H1 (cell line): ENCODE data around the gene LSM7. TPM values are rescaled to one million over a fixed set of nuclear protein-coding genes. Genes with fewer than 3 reads are reported as not detected.
A peak's percentile ranks its signal among the peaks of the same experiment; 100 is the strongest.

ENCODE experiments used
- CTCF ChIA-PET: fragments of 300-600 bp; sonication (Branson Sonifier 250); formaldehyde crosslinking; loops from one replicate; lab custom pipeline; 2021; ENCODE audit not compliant: partially characterized antibody; lab: Charles Lee
- POLR2A ChIA-PET: fragments of 300-600 bp; sonication (Branson Sonifier 250); formaldehyde crosslinking; loops from one replicate; lab custom pipeline; 2021; ENCODE audit warnings: inconsistent platforms; ENCODE audit not compliant: partially characterized antibody; lab: Charles Lee
- DNase-seq, 2 experiments: peaks; one replicate each; pipeline versions ENCODE4 v3.0.0 to v3.0.0-alpha.2; 2010 to 2022; ENCODE audit warnings: low spot score in 2 of 2, low read depth in 1 of 2, mixed read lengths in 1 of 2
- FAIRE-seq: peaks from 2 replicates; lab custom pipeline; 2011; peaks lifted over from hg19 to GRCh38; lab: Jason Lieb, UNC
- H2AFZ ChIP-seq: 2 replicates; pipeline ENCODE4 v1.8.1; 2012; ENCODE audit warnings: low read length, inconsistent platforms
- H2AK5ac ChIP-seq: 2 replicates; pipeline ENCODE4 v1.6.1; 2013; ENCODE audit warnings: low read depth, low read length
- H2BK120ac ChIP-seq: replicated peaks from 2 replicates; pipeline ENCODE3; 2013; ENCODE audit warnings: low read depth, low read length, inconsistent platforms
- H2BK12ac ChIP-seq: 2 replicates; pipeline ENCODE4 v1.6.1; 2013; ENCODE audit warnings: low read depth, low read length
- H2BK15ac ChIP-seq: 2 replicates; pipeline ENCODE4 v1.6.1; 2013; ENCODE audit warnings: low read length
- H2BK20ac ChIP-seq: 2 replicates; pipeline ENCODE4 v1.6.1; 2013; ENCODE audit warnings: low read length
- H2BK5ac ChIP-seq: 2 replicates; pipeline ENCODE4 v1.6.1; 2013; ENCODE audit warnings: low read depth, low read length
- H3K14ac ChIP-seq: 2 replicates; pipeline ENCODE4 v1.6.1; 2013; ENCODE audit warnings: inconsistent platforms; ENCODE audit not compliant: insufficient read length
- H3K18ac ChIP-seq: 2 replicates; pipeline ENCODE4 v1.6.1; 2013; ENCODE audit warnings: low read length; ENCODE audit errors: extremely low read depth
- H3K23ac ChIP-seq: 2 replicates; pipeline ENCODE4 v1.6.1; 2013; ENCODE audit warnings: inconsistent platforms; ENCODE audit not compliant: insufficient read length
- H3K23me2 ChIP-seq: 2 replicates; pipeline ENCODE4 v1.6.1; 2013; ENCODE audit warnings: low read depth, low read length
- H3K27ac ChIP-seq: 2 replicates; pipeline ENCODE4 v1.6.1; 2011; ENCODE audit warnings: low read depth, low read length, inconsistent platforms
- H3K27me3 ChIP-seq, 4 experiments: replicated peaks in 1 of 4; 1 replicate in 1 of 4; 2 replicates in 3 of 4; pipeline versions ENCODE4 v1.6.1 to v1.8.1; 2011 to 2013; ENCODE audit warnings: low read length in 3 of 4, mild to moderate bottlenecking in 3 of 4, inconsistent platforms in 2 of 4, mixed read lengths in 2 of 4, moderate library complexity in 1 of 4; ENCODE audit not compliant: control insufficient read depth in 3 of 4, insufficient read depth in 3 of 4; ENCODE audit errors: extremely low read depth in 1 of 4
- H3K36me3 ChIP-seq, 4 experiments: 2 replicates each; pipeline versions ENCODE4 v1.6.1 to v1.8.1; 2011 to 2013; ENCODE audit warnings: mild to moderate bottlenecking in 4 of 4, low read length in 3 of 4, moderate library complexity in 2 of 4, control low read depth in 1 of 4, inconsistent platforms in 1 of 4; ENCODE audit not compliant: insufficient read depth in 4 of 4, control insufficient read depth in 2 of 4
- H3K4ac ChIP-seq: replicated peaks from 2 replicates; pipeline ENCODE3; 2013; ENCODE audit warnings: low read length, low read depth, mixed read lengths, inconsistent platforms; ENCODE audit not compliant: insufficient read length
- H3K4me1 ChIP-seq, 4 experiments: replicated peaks in 1 of 4; 1 replicate in 1 of 4; 2 replicates in 3 of 4; pipeline versions ENCODE4 v1.6.1 to v1.8.1; 2011 to 2013; ENCODE audit warnings: low read length in 3 of 4, inconsistent platforms in 2 of 4, mixed read lengths in 1 of 4; ENCODE audit not compliant: insufficient read depth in 4 of 4, control insufficient read depth in 3 of 4
- H3K4me2 ChIP-seq, 2 experiments: 2 replicates each; pipeline versions ENCODE4 v1.6.1 to v1.8.1; 2011 to 2013; ENCODE audit warnings: low read depth in 2 of 2, low read length in 2 of 2, control low read depth in 1 of 2, inconsistent platforms in 1 of 2, mild to moderate bottlenecking in 1 of 2; ENCODE audit not compliant: insufficient read depth in 1 of 2
- H3K4me3 ChIP-seq, 4 experiments: fragments of 200-600, 300-600 bp in 1 of 4; sonication (generic), shearing (Covaris generic), sonication (Bioruptor Twin) in 1 of 4; 2 replicates each; pipeline versions ENCODE4 v1.5.1 to v1.8.1; 2011 to 2016; ENCODE audit warnings: low read length in 4 of 4, low read depth in 3 of 4, control low read depth in 2 of 4, inconsistent platforms in 2 of 4, mild to moderate bottlenecking in 2 of 4, mixed read lengths in 1 of 4, moderate library complexity in 1 of 4; ENCODE audit not compliant: insufficient read depth in 2 of 4; ENCODE audit errors: extremely low read depth in 1 of 4
- H3K56ac ChIP-seq: replicated peaks from 2 replicates; pipeline ENCODE3; 2013; ENCODE audit warnings: low read depth, mild to moderate bottlenecking, mixed read lengths, low read length, inconsistent platforms; ENCODE audit not compliant: insufficient read length
- H3K79me1 ChIP-seq: 2 replicates; pipeline ENCODE4 v1.6.1; 2013; ENCODE audit warnings: low read depth, low read length, control low read depth
- H3K79me2 ChIP-seq, 2 experiments: 2 replicates each; pipeline versions ENCODE4 v1.6.1 to v1.8.1; 2012 to 2013; ENCODE audit warnings: low read length in 2 of 2, mild to moderate bottlenecking in 2 of 2, inconsistent platforms in 1 of 2; ENCODE audit not compliant: insufficient read depth in 2 of 2, control insufficient read depth in 1 of 2
- H3K9ac ChIP-seq, 4 experiments: replicated peaks in 1 of 4; 1 replicate in 1 of 4; 2 replicates in 3 of 4; pipeline versions ENCODE4 v1.6.1 to v1.8.1; 2011 to 2013; ENCODE audit warnings: low read depth in 3 of 4, low read length in 3 of 4, control low read depth in 2 of 4, mild to moderate bottlenecking in 2 of 4, moderate library complexity in 2 of 4, inconsistent platforms in 1 of 4; ENCODE audit errors: extremely low read depth in 1 of 4
- H3K9me3 ChIP-seq, 2 experiments: 2 replicates each; pipeline versions ENCODE4 v1.6.1 to v1.8.1; 2012 to 2013; ENCODE audit warnings: mild to moderate bottlenecking in 2 of 2, moderate library complexity in 2 of 2, control low read depth in 1 of 2, inconsistent platforms in 1 of 2, low read depth in 1 of 2, low read length in 1 of 2, mixed read lengths in 1 of 2; ENCODE audit not compliant: insufficient read depth in 2 of 2
- H4K20me1 ChIP-seq, 2 experiments: replicated peaks in 1 of 2; 2 replicates each; pipeline versions ENCODE3 to v1.8.1; 2011 to 2013; ENCODE audit warnings: inconsistent platforms in 2 of 2, low read length in 2 of 2, mild to moderate bottlenecking in 1 of 2; ENCODE audit not compliant: insufficient read depth in 2 of 2, control insufficient read depth in 1 of 2
- H4K5ac ChIP-seq: 2 replicates; pipeline ENCODE4 v1.6.1; 2013; ENCODE audit warnings: low read length, low read depth, mixed read lengths, inconsistent platforms; ENCODE audit not compliant: insufficient read length
- H4K8ac ChIP-seq: 2 replicates; pipeline ENCODE4 v1.8.0; 2013; ENCODE audit warnings: mild to moderate bottlenecking, moderate library complexity, low read length, inconsistent platforms; ENCODE audit not compliant: insufficient read depth; ENCODE audit errors: extremely low read depth
- H4K91ac ChIP-seq: replicated peaks from 2 replicates; pipeline ENCODE3; 2013; ENCODE audit warnings: low read length, mixed read lengths, inconsistent platforms; ENCODE audit not compliant: insufficient read length
- CTBP2 ChIP-seq: IDR thresholded peaks from 2 replicates; pipeline ENCODE4 v1.7.0; 2011; ENCODE audit warnings: borderline replicate concordance, mild to moderate bottlenecking, moderate library complexity, mixed read lengths, low read length; ENCODE audit not compliant: insufficient read depth, insufficient read length
- EP300 ChIP-seq, 2 experiments: IDR thresholded peaks; 1 replicate in 1 of 2; 2 replicates in 1 of 2; pipeline ENCODE4 v1.6.1; 2011 to 2012; ENCODE audit warnings: low read depth in 2 of 2, low read length in 2 of 2, mild to moderate bottlenecking in 2 of 2, borderline replicate concordance in 1 of 2, inconsistent platforms in 1 of 2, moderate library complexity in 1 of 2
- MAX ChIP-seq: IDR thresholded peaks from 2 replicates; pipeline ENCODE4 v1.6.1; 2012; ENCODE audit warnings: inconsistent platforms
- POLR2A ChIP-seq, 2 experiments: IDR thresholded peaks; 1 replicate in 1 of 2; 2 replicates in 1 of 2; pipeline ENCODE4 v1.6.1; 2011; ENCODE audit warnings: low read depth in 2 of 2, low read length in 2 of 2, mild to moderate bottlenecking in 2 of 2; ENCODE audit errors: control extremely low read depth in 1 of 2
- RAD21 ChIP-seq, 2 experiments: IDR thresholded peaks in 1 of 2; conservative IDR thresholded peaks in 1 of 2; 2 replicates each; pipeline ENCODE4 v1.6.1; 2011; ENCODE audit warnings: low read depth in 2 of 2, low read length in 2 of 2, improper control_type of control experiment in 1 of 2, inconsistent platforms in 1 of 2, mild to moderate bottlenecking in 1 of 2, moderate library complexity in 1 of 2
- SIN3A ChIP-seq, 2 experiments: IDR thresholded peaks in 1 of 2; conservative IDR thresholded peaks in 1 of 2; 2 replicates each; pipeline ENCODE4 v1.6.1; 2011 to 2012; ENCODE audit warnings: low read length in 2 of 2, improper control_type of control experiment in 1 of 2, low read depth in 1 of 2, mild to moderate bottlenecking in 1 of 2
- TEAD4 ChIP-seq: IDR thresholded peaks from 2 replicates; pipeline ENCODE4 v1.6.1; 2012; ENCODE audit warnings: low read depth, low read length, inconsistent platforms, mixed read lengths
- WGBS, 2 experiments: shearing (Covaris generic) in 1 of 2; methylation state at CpG; one replicate each; pipeline versions ENCODE4 v1.1.6 to v1.1.7; 2013 to 2015; ENCODE audit warnings: low lambda C conversion rate in 2 of 2, mixed read lengths in 2 of 2, inconsistent platforms in 1 of 2, low coverage in 1 of 2, missing lambda C conversion rate in 1 of 2; ENCODE audit not compliant: insufficient replicate concordance in 2 of 2, insufficient coverage in 1 of 2, insufficient read length in 1 of 2; ENCODE audit errors: extremely low coverage in 1 of 2, missing lambda C conversion rate in 1 of 2; 5-methylcytosine and 5-hydroxymethylcytosine counted together
- polyA plus RNA-seq, 7 experiments: library from polyadenylated mRNA; depleted of rRNA in 3 of 7; stranded (reverse) in 5 of 7; unstranded in 2 of 7; fragments of >200 nt in 5 of 7; fragments of 200-250 nt in 2 of 7; gene quantifications; 1 replicate in 5 of 7; 2 replicates in 1 of 7; 4 replicates in 1 of 7; pipeline versions ENCODE4 v1.2.1 to v1.2.3, GENCODE V29; 2011 to 2013; ENCODE audit warnings: missing spikeins in 2 of 7, mixed read lengths in 2 of 7
- total RNA-seq: library from RNA; stranded (reverse); fragmentation: NEBNext Ultra II Directional; extraction: Animal tissue kit (Norgen Biotek cat#: 25700); gene quantifications from 2 replicates; pipeline ENCODE4 v1.2.1, GENCODE V29; 2021

The LSM7 gene
- total and polyA plus RNA-seq, 2 of the 8 experiments (the other 6 are each of a cell fraction or from before 2014, with no cell fraction given) = 228 to 1,335 TPM

- Histone ChIP-seq H4K20me1 (peaks cover 20 to 27% of the 10 kb centered on the region in 2 experiments), H2BK20ac (no peak overlapping the region), H3K4me2 (no peak overlapping the region), H2BK12ac (no peak overlapping the region), H3K4ac (no peak overlapping the region), H3K18ac (no peak overlapping the region), H2BK120ac (no peak overlapping the region), H4K5ac (no peak overlapping the region), H3K4me3 (no peak overlapping the region; a peak in 1 of 8 replicates), H3K4me1 (peaks cover 0 to 17% (median 7%) of the 10 kb centered on the region in 4 experiments; a peak in 5 of 7 replicates), H2BK15ac (no peak overlapping the region), H3K9me3 (no peaks in the 10 kb centered on the region), H3K23me2 (peaks cover 5% of the 10 kb centered on the region; the same call in 1 of the 2 replicates), H3K56ac (no peak overlapping the region), H3K9ac (no peak overlapping the region), H2BK5ac (no peak overlapping the region), H3K79me1 (peaks cover 3% of the 10 kb centered on the region; the same call in 1 of the 2 replicates), H3K23ac (no peak overlapping the region), H3K79me2 (peaks cover 14 to 33% of the 10 kb centered on the region in 2 experiments; a peak in 3 of 4 replicates), H2AFZ (no peak overlapping the region), H3K36me3 (peaks cover 3 to 23% (median 9%) of the 10 kb centered on the region in 4 experiments; a peak in 5 of 8 replicates), H4K8ac (peak overlapping the region; percentile 76), H3K27me3 (no peaks in the 10 kb centered on the region), H4K91ac (peak overlapping the region; percentile 55), H3K27ac (peak overlapping the region; percentile 24; the same call in 1 of the 2 replicates), H3K14ac (no peak overlapping the region), H2AK5ac (no peak overlapping the region)
- CTCF ChIA-PET = interaction anchor here (0.6 to 6.2 kb wide), 38 partner anchors 9 to 348 kb away, joined by 3 to 106 read pairs (median 6); partner anchors contain the start of genes JSRP1, LSM7, PLEKHJ1 and SPPL2B
- POLR2A ChIA-PET = interaction anchor here (0.6 to 23.4 kb wide), 19 partner anchors 8 to 1986 kb away, joined by 3 to 330 read pairs (median 5); partner anchors contain the start of genes AMH, JSRP1 and PLEKHJ1
- DNase-seq (peak in 1 of 2 experiments; percentile 84), FAIRE-seq (peak; percentile 48)
- 65% methylated on average over 16 of the region's 16 CpGs; no CpG with 5 or more reads in 1 of the 2 experiments for WGBS, 2 experiments
- no peak for TF ChIP-seq CTBP2
- TF ChIP-seq SIN3A (conservative IDR thresholded peaks at IDR 0.05 in 1 of 2, IDR thresholded peaks at IDR 0.05 in 1 of 2; ENCODE audit: low read depth in 1 of 2, low read length in 2 of 2) = peak; percentile 30 to 77; a peak in 2 of 4 replicates
- peak; percentile 53 for TF ChIP-seq MAX
- peak; percentile 82 to 84 for TF ChIP-seq RAD21 (IDR thresholded peaks at IDR 0.05 in 1 of 2, conservative IDR thresholded peaks at IDR 0.05 in 1 of 2; ENCODE audit: low read depth in 2 of 2, low read length in 2 of 2)
- TF ChIP-seq TEAD4 = peak; percentile 74
- TF ChIP-seq EP300 (IDR thresholded peaks at IDR 0.05; ENCODE audit: borderline replicate concordance in 1 of 2, low read depth in 2 of 2, low read length in 2 of 2) = no peak
- TF ChIP-seq POLR2A (IDR thresholded peaks at IDR 0.05; ENCODE audit: control extremely low read depth in 1 of 2, low read depth in 2 of 2, low read length in 2 of 2) = peak in 1 of 2 experiments; percentile 34; a peak in 1 of 3 replicates
Observed at GRCh38 chr19:2274931-2275535, 53.4 kb downstream of the LSM7 start.
